ENCODE data around the gene HOXD1. TPM values are rescaled to one million over a fixed set of nuclear protein-coding genes. Genes with fewer than 3 reads are reported as not detected.

The HOXD1 gene
- total RNA-seq, 2 experiments from 2014 or later = not detected

GRCh38 chr2:176202491-176202890, 14.0 kb downstream of the HOXD1 start:
- H3K36me3 Mint-ChIP-seq (ENCODE audit: low read depth) = no peaks in the 10 kb centered on the region
- H3K4me1 Mint-ChIP-seq (ENCODE audit: low read depth) = no peaks in the 10 kb centered on the region

GRCh38 chr2:176205126-176205525, 16.7 kb downstream of the HOXD1 start:
- peaks cover 5% of the 10 kb centered on the region for H3K9me3 Mint-ChIP-seq
- CTCF ChIA-PET = interaction anchor here (0.9 kb wide), 1 partner anchor 64 kb away, joined by 3 read pairs; no protein-coding TSS in a partner anchor
- no peaks in the 10 kb centered on the region for H3K36me3 Mint-ChIP-seq (ENCODE audit: low read depth)
- no peak overlapping the region for H3K27ac Mint-ChIP-seq
- H3K4me3 Mint-ChIP-seq = no peak overlapping the region
- DNase-seq = no peak
- intact Hi-C loops (cut with micrococcal nuclease) = no loop called here
- no peaks in the 10 kb centered on the region for H3K4me1 Mint-ChIP-seq (ENCODE audit: low read depth)
- peaks cover 17% of the 10 kb centered on the region for H3K27me3 Mint-ChIP-seq (ENCODE audit: low read depth)

More at GRCh38 chr2:176202491-176202890, 14.0 kb downstream of the HOXD1 start:
- DNase-seq = no peak
- Mint-ChIP-seq H3K4me3 (no peak overlapping the region), H3K27me3 (ENCODE audit: low read depth) (peaks cover 23% of the 10 kb centered on the region), H3K9me3 (peaks cover 5% of the 10 kb centered on the region), H3K27ac (no peak overlapping the region)
- CTCF ChIA-PET = interaction anchor here (1.1 to 1.6 kb wide), 2 partner anchors 13 to 512 kb away, joined by 3 read pairs; partner anchors contain the start of gene HOXD1
- intact Hi-C loops (cut with micrococcal nuclease) = no loop called here

- intact Hi-C loops (cut with micrococcal nuclease) = no loop called here
- Mint-ChIP-seq H3K9me3 (peaks cover 5% of the 10 kb centered on the region), H3K36me3 (ENCODE audit: low read depth) (no peaks in the 10 kb centered on the region), H3K27me3 (ENCODE audit: low read depth) (peaks cover 17% of the 10 kb centered on the region), H3K4me3 (no peak overlapping the region), H3K4me1 (ENCODE audit: low read depth) (no peaks in the 10 kb centered on the region), H3K27ac (no peak overlapping the region)
- CTCF ChIA-PET = no interaction called here
- DNase-seq = no peak
Observed at GRCh38 chr2:176206136-176206535, 17.7 kb downstream of the HOXD1 start.

GRCh38 chr2:176206682-176207081, 18.2 kb downstream of the HOXD1 start:
- H3K27ac Mint-ChIP-seq = no peak overlapping the region
- CTCF ChIA-PET = no interaction called here
- peaks cover 5% of the 10 kb centered on the region for H3K9me3 Mint-ChIP-seq
- H3K4me3 Mint-ChIP-seq = no peak overlapping the region
- peaks cover 16% of the 10 kb centered on the region for H3K27me3 Mint-ChIP-seq (ENCODE audit: low read depth)
- intact Hi-C loops (cut with micrococcal nuclease) = no loop called here
- H3K36me3 Mint-ChIP-seq (ENCODE audit: low read depth) = no peaks in the 10 kb centered on the region
- H3K4me1 Mint-ChIP-seq (ENCODE audit: low read depth) = no peaks in the 10 kb centered on the region
- DNase-seq = no peak

GRCh38 chr2:176211110-176211509, 22.6 kb downstream of the HOXD1 start:
- Mint-ChIP-seq H3K4me3 (no peak overlapping the region), H3K27ac (no peak overlapping the region), H3K36me3 (ENCODE audit: low read depth) (no peaks in the 10 kb centered on the region), H3K9me3 (no peaks in the 10 kb centered on the region), H3K27me3 (ENCODE audit: low read depth) (peaks cover 11% of the 10 kb centered on the region), H3K4me1 (ENCODE audit: low read depth) (no peaks in the 10 kb centered on the region)
- CTCF ChIA-PET = interaction anchor here (0.7 kb wide), 1 partner anchor 84 kb away, joined by 3 read pairs; no protein-coding TSS in a partner anchor
- intact Hi-C loops (cut with micrococcal nuclease) = no loop called here
- no peak for DNase-seq

GRCh38 chr2:176212276-176212675, 23.8 kb downstream of the HOXD1 start:
- no peaks in the 10 kb centered on the region for H3K9me3 Mint-ChIP-seq
- H3K36me3 Mint-ChIP-seq (ENCODE audit: low read depth) = no peaks in the 10 kb centered on the region
- CTCF ChIA-PET = no interaction called here
- H3K4me1 Mint-ChIP-seq (ENCODE audit: low read depth) = no peaks in the 10 kb centered on the region
- no peak for DNase-seq
- intact Hi-C loops (cut with micrococcal nuclease) = no loop called here
- no peak overlapping the region for H3K4me3 Mint-ChIP-seq
- H3K27me3 Mint-ChIP-seq (ENCODE audit: low read depth) = peaks cover 11% of the 10 kb centered on the region
- no peak overlapping the region for H3K27ac Mint-ChIP-seq

- intact Hi-C loops (cut with micrococcal nuclease) = no loop called here
- CTCF ChIA-PET = no interaction called here
- Mint-ChIP-seq H3K27ac (no peak overlapping the region), H3K9me3 (no peaks in the 10 kb centered on the region), H3K4me1 (ENCODE audit: low read depth) (no peaks in the 10 kb centered on the region), H3K4me3 (no peak overlapping the region), H3K36me3 (ENCODE audit: low read depth) (no peaks in the 10 kb centered on the region), H3K27me3 (ENCODE audit: low read depth) (peaks cover 11% of the 10 kb centered on the region)
- no peak for DNase-seq
Observed at GRCh38 chr2:176213406-176213805, 24.9 kb downstream of the HOXD1 start.

- no peak overlapping the region for H3K27ac Mint-ChIP-seq
- intact Hi-C loops (cut with micrococcal nuclease) = no loop called here
- no peaks in the 10 kb centered on the region for H3K9me3 Mint-ChIP-seq
- no peak overlapping the region for H3K4me3 Mint-ChIP-seq
- peaks cover 36% of the 10 kb centered on the region for H3K27me3 Mint-ChIP-seq (ENCODE audit: low read depth)
- no peak for DNase-seq
- CTCF ChIA-PET = no interaction called here
- no peaks in the 10 kb centered on the region for H3K36me3 Mint-ChIP-seq (ENCODE audit: low read depth)
- H3K4me1 Mint-ChIP-seq (ENCODE audit: low read depth) = no peaks in the 10 kb centered on the region
Observed at GRCh38 chr2:176227874-176228273, 39.4 kb downstream of the HOXD1 start.

GRCh38 chr2:176234156-176234555, 45.7 kb downstream of the HOXD1 start:
- Mint-ChIP-seq H3K4me1 (ENCODE audit: low read depth) (no peaks in the 10 kb centered on the region), H3K27me3 (ENCODE audit: low read depth) (peaks cover 34% of the 10 kb centered on the region), H3K4me3 (no peak overlapping the region), H3K9me3 (no peaks in the 10 kb centered on the region), H3K36me3 (ENCODE audit: low read depth) (no peaks in the 10 kb centered on the region), H3K27ac (no peak overlapping the region)
- intact Hi-C loops (cut with micrococcal nuclease) = no loop called here
- no peak for DNase-seq
- CTCF ChIA-PET = interaction anchor here (0.7 kb wide), 1 partner anchor 49 kb away, joined by 3 read pairs; no protein-coding TSS in a partner anchor

- H3K4me1 Mint-ChIP-seq (ENCODE audit: low read depth) = no peaks in the 10 kb centered on the region
- H3K9me3 Mint-ChIP-seq = no peaks in the 10 kb centered on the region
- H3K27ac Mint-ChIP-seq = no peak overlapping the region
- DNase-seq = no peak
- H3K27me3 Mint-ChIP-seq (ENCODE audit: low read depth) = peaks cover 34% of the 10 kb centered on the region
- no peaks in the 10 kb centered on the region for H3K36me3 Mint-ChIP-seq (ENCODE audit: low read depth)
- no peak overlapping the region for H3K4me3 Mint-ChIP-seq
- intact Hi-C loops (cut with micrococcal nuclease) = no loop called here
- CTCF ChIA-PET = no interaction called here
Observed at GRCh38 chr2:176234940-176235339, 46.5 kb downstream of the HOXD1 start.

GRCh38 chr2:176237456-176237855, 49.0 kb downstream of the HOXD1 start:
- Mint-ChIP-seq H3K4me3 (no peak overlapping the region), H3K27ac (no peak overlapping the region), H3K9me3 (no peaks in the 10 kb centered on the region), H3K4me1 (ENCODE audit: low read depth) (no peaks in the 10 kb centered on the region), H3K27me3 (ENCODE audit: low read depth) (peaks cover 29% of the 10 kb centered on the region), H3K36me3 (ENCODE audit: low read depth) (no peaks in the 10 kb centered on the region)
- intact Hi-C loops (cut with micrococcal nuclease) = no loop called here
- CTCF ChIA-PET = no interaction called here
- DNase-seq = no peak

- CTCF ChIA-PET = no interaction called here
- H3K36me3 Mint-ChIP-seq (ENCODE audit: low read depth) = no peaks in the 10 kb centered on the region
- peaks cover 26% of the 10 kb centered on the region for H3K27me3 Mint-ChIP-seq (ENCODE audit: low read depth)
- no peak overlapping the region for H3K27ac Mint-ChIP-seq
- no peak overlapping the region for H3K4me3 Mint-ChIP-seq
- no peak for DNase-seq
- H3K4me1 Mint-ChIP-seq (ENCODE audit: low read depth) = no peaks in the 10 kb centered on the region
- intact Hi-C loops (cut with micrococcal nuclease) = no loop called here
- H3K9me3 Mint-ChIP-seq = no peaks in the 10 kb centered on the region
Observed at GRCh38 chr2:176239031-176239430, 50.6 kb downstream of the HOXD1 start.

- Mint-ChIP-seq H3K4me1 (ENCODE audit: low read depth) (no peaks in the 10 kb centered on the region), H3K27me3 (ENCODE audit: low read depth) (peaks cover 25% of the 10 kb centered on the region), H3K9me3 (no peaks in the 10 kb centered on the region), H3K27ac (no peak overlapping the region), H3K4me3 (no peak overlapping the region), H3K36me3 (ENCODE audit: low read depth) (no peaks in the 10 kb centered on the region)
- no peak for DNase-seq
- CTCF ChIA-PET = interaction anchor here (1.0 kb wide), 1 partner anchor 215 kb away, joined by 3 read pairs; no protein-coding TSS in a partner anchor
- intact Hi-C loops (cut with micrococcal nuclease) = no loop called here
Observed at GRCh38 chr2:176240301-176240700, 51.8 kb downstream of the HOXD1 start.
